Neural progenitor cell (in vitro differentiated cells): ENCODE measurements around the gene TMEM40. TPM values are rescaled to one million over a fixed set of nuclear protein-coding genes. Genes with fewer than 3 reads are reported as not detected.

Experiments used
- DNase-seq: peaks from one replicate; pipeline ENCODE4 v3.0.0-alpha.2; 2016; ENCODE audit warnings: low spot score
- H2AFZ ChIP-seq: fragments of 200-600 bp; sonication (generic); replicated peaks from 2 replicates; pipeline ENCODE4 v1.6.1; 2016; ENCODE audit warnings: antibody characterized with exemption
- H3F3A ChIP-seq: fragments of 200-600 bp; sonication (generic); 2 replicates; pipeline ENCODE4 v1.6.1; 2016; ENCODE audit warnings: antibody characterized with exemption, low read depth
- H3K27ac ChIP-seq: fragments of 200-600 bp; sonication (generic); 2 replicates; pipeline ENCODE4 v1.5.1; 2016; ENCODE audit warnings: mild to moderate bottlenecking
- H3K27me3 ChIP-seq: fragments of 200-600 bp; sonication (generic); 2 replicates; pipeline ENCODE4 v1.6.1; 2016; ENCODE audit warnings: mild to moderate bottlenecking, moderate library complexity
- H3K36me3 ChIP-seq: fragments of 200-600 bp; sonication (generic); 2 replicates; pipeline ENCODE4 v1.5.1; 2016
- H3K4me1 ChIP-seq: fragments of 200-600 bp; sonication (generic); 2 replicates; pipeline ENCODE4 v1.6.1; 2016; ENCODE audit warnings: mixed run types
- H3K4me2 ChIP-seq: fragments of 200-600 bp; sonication (generic); 2 replicates; pipeline ENCODE4 v1.6.1; 2016
- H3K4me3 ChIP-seq: fragments of 200-600 bp; sonication (generic); 2 replicates; pipeline ENCODE4 v1.5.1; 2016
- H3K79me2 ChIP-seq: fragments of 200-600 bp; sonication (generic); 2 replicates; pipeline ENCODE4 v1.6.1; 2016; ENCODE audit warnings: low read depth
- H3K9ac ChIP-seq: fragments of 200-600 bp; sonication (generic); 2 replicates; pipeline ENCODE4 v1.6.1; 2016
- H3K9me3 ChIP-seq: fragments of 200-600 bp; sonication (generic); 2 replicates; pipeline ENCODE4 v1.5.1; 2016; ENCODE audit warnings: low read depth
- H4K20me1 ChIP-seq: fragments of 200-600 bp; sonication (generic); 2 replicates; pipeline ENCODE4 v1.6.1; 2016; ENCODE audit warnings: low read depth
- H3K27ac Mint-ChIP-seq: 3 replicates; pipeline ENCODE4 v1.8.0; 2021; ENCODE audit warnings: mixed read lengths
- H3K27me3 Mint-ChIP-seq: 2 replicates; pipeline ENCODE4 v1.8.0; 2022; ENCODE audit warnings: low read depth, mild to moderate bottlenecking, inconsistent platforms, moderate library complexity, mixed read lengths; ENCODE audit not compliant: insufficient read depth
- H3K36me3 Mint-ChIP-seq: 3 replicates; pipeline ENCODE4 v1.8.0; 2021; ENCODE audit warnings: mixed read lengths
- H3K4me1 Mint-ChIP-seq: 3 replicates; pipeline ENCODE4 v1.8.0; 2021; ENCODE audit warnings: mixed read lengths
- H3K4me3 Mint-ChIP-seq: 3 replicates; pipeline ENCODE4 v1.8.0; 2021; ENCODE audit warnings: mild to moderate bottlenecking, moderate library complexity, mixed read lengths
- H3K9me3 Mint-ChIP-seq: 3 replicates; pipeline ENCODE4 v1.8.0; 2020; ENCODE audit warnings: mixed read lengths
- EZH2 ChIP-seq: fragments of 200-600 bp; sonication (generic); IDR thresholded peaks from 2 replicates; pipeline ENCODE4 v1.6.1; 2017; ENCODE audit warnings: antibody characterized with exemption, mild to moderate bottlenecking, moderate library complexity
- EZH2phosphoT487 ChIP-seq: fragments of 200-600 bp; sonication (generic); IDR thresholded peaks from 2 replicates; pipeline ENCODE4 v1.6.1; 2017; ENCODE audit warnings: antibody characterized with exemption
- total RNA-seq: library from RNA; depleted of rRNA; stranded (reverse); fragments of >200 nt; gene quantifications from 2 replicates; pipeline ENCODE4 v1.2.3, GENCODE V29; 2015; ENCODE audit warnings: low replicate concordance
- TF ChIP-seq, protein P1 (sequence below): fragments of 200-600 bp; sonication (generic); IDR thresholded peaks from 2 replicates; pipeline ENCODE4 v1.5.1; 2017; ENCODE audit warnings: antibody characterized with exemption, mild to moderate bottlenecking

Gene TMEM40
- total RNA-seq, 1 donor from 2014 or later, result not detected

DNA sequence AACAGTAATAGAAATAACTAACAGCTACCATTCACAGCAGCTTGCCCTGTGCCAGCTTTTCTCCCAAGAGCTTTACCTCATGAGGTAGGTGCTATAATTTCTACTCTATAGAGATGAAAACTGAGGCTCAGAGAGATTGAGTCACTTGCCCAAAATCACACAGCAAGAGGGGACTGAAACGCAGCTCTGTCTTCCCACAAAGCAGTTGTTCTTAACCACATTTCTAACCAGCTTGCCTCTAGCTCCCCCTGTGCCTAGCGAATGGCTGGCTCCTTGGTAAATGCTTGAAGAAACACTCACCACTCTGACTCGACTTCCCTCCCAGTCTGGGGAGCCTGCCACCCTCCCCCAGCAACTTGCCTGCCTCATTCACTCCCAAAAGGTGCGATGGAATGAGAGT is 15.6 kb upstream of the TMEM40 start:
- H3K27me3 ChIP-seq, result no peaks in the 10 kb centered on the region
- DNase-seq, result no peak
- Mint-ChIP-seq H3K27ac (no peak overlapping the region), H3K36me3 (no peaks in the 10 kb centered on the region), H3K9me3 (no peaks in the 10 kb centered on the region), H3K27me3 (peaks cover 12% of the 10 kb centered on the region), H3K4me1 (peaks cover 7% of the 10 kb centered on the region), H3K4me3 (no peak overlapping the region)
- no peak overlapping the region for H3K4me2 ChIP-seq
- no peaks in the 10 kb centered on the region for H3K79me2 ChIP-seq
- H3K9me3 ChIP-seq, result no peaks in the 10 kb centered on the region
- no peaks in the 10 kb centered on the region for H3F3A ChIP-seq
- H3K36me3 ChIP-seq, result no peaks in the 10 kb centered on the region
- TF ChIP-seq EZH2 (no peak), EZH2phosphoT487 (no peak)
- TF ChIP-seq, protein P1, sequence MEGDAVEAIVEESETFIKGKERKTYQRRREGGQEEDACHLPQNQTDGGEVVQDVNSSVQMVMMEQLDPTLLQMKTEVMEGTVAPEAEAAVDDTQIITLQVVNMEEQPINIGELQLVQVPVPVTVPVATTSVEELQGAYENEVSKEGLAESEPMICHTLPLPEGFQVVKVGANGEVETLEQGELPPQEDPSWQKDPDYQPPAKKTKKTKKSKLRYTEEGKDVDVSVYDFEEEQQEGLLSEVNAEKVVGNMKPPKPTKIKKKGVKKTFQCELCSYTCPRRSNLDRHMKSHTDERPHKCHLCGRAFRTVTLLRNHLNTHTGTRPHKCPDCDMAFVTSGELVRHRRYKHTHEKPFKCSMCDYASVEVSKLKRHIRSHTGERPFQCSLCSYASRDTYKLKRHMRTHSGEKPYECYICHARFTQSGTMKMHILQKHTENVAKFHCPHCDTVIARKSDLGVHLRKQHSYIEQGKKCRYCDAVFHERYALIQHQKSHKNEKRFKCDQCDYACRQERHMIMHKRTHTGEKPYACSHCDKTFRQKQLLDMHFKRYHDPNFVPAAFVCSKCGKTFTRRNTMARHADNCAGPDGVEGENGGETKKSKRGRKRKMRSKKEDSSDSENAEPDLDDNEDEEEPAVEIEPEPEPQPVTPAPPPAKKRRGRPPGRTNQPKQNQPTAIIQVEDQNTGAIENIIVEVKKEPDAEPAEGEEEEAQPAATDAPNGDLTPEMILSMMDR, result no peak
- no peak overlapping the region for H2AFZ ChIP-seq
- H3K4me3 ChIP-seq, result no peak overlapping the region
- H3K4me1 ChIP-seq, result no peaks in the 10 kb centered on the region
- no peak overlapping the region for H3K9ac ChIP-seq
- no peaks in the 10 kb centered on the region for H4K20me1 ChIP-seq
- no peak overlapping the region for H3K27ac ChIP-seq

DNA sequence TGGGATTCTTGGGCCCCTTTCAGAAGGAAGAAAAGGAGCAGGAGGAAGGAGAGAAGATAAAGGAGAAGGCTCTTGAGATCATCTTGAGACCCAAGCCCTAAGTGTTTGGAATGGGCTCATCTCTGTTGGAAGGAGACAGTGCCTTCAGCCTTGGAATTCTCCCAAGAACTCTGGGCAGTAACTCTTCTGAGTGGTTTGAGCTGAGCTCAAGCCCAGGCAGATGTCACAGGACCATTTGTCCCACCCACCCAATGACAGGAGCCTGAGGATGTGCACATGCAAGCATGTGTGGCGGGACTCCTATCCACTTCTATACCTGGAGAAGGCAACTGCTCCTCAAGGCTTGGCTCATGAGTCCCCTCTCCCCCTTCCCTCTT is 14.6 kb upstream of the TMEM40 start:
- H4K20me1 ChIP-seq, result no peaks in the 10 kb centered on the region
- H3K27ac ChIP-seq, result no peak overlapping the region
- no peak overlapping the region for H3K4me3 Mint-ChIP-seq
- no peaks in the 10 kb centered on the region for H3K27me3 ChIP-seq
- H3K36me3 Mint-ChIP-seq, result no peaks in the 10 kb centered on the region
- H3K27me3 Mint-ChIP-seq, result peaks cover 12% of the 10 kb centered on the region
- H3K9ac ChIP-seq, result no peak overlapping the region
- H3K9me3 ChIP-seq, result no peaks in the 10 kb centered on the region
- no peaks in the 10 kb centered on the region for H3K9me3 Mint-ChIP-seq
- H3K4me2 ChIP-seq, result no peak overlapping the region
- no peaks in the 10 kb centered on the region for H3F3A ChIP-seq
- no peaks in the 10 kb centered on the region for H3K79me2 ChIP-seq
- no peak for DNase-seq
- no peaks in the 10 kb centered on the region for H3K4me1 ChIP-seq
- H3K36me3 ChIP-seq, result no peaks in the 10 kb centered on the region
- H3K27ac Mint-ChIP-seq, result no peak overlapping the region
- H2AFZ ChIP-seq, result no peak overlapping the region
- H3K4me1 Mint-ChIP-seq, result peaks cover 7% of the 10 kb centered on the region
- H3K4me3 ChIP-seq, result no peak overlapping the region
- TF ChIP-seq, protein P1, result no peak
- TF ChIP-seq EZH2 (no peak), EZH2phosphoT487 (no peak)

DNA sequence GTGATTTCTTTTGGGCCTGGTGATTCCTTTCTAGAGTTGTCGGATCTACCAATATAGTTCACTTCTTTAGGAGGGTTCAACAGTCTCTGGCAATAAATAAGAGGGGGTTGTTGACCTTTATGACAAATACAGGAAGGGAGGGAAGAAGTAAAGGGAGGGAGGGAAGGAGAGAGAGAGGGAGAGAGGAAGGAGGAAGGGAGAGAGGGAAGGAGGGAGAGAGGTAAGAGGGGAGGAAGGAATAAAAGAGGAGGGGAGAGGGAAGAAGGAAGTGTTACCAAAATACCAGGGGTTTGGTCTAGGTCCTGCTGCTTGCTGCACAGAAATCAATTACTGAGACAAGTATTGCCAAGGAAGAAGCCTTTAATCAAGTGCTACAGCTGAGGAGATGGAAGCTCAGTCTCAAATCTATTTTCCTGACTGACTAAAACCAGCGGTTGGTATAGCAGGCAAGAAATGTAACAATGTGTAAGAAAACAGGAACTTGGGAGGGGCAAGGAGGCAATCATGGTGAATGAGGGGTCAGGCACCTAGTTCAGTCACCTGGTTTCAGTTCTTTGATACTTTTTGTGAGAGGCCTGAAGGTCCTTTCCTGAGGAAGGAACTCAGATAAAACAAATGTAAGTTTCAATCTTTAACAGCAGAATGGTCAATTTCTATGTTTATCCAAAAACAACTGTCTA is 14.1 kb upstream of the TMEM40 start:
- no peak for DNase-seq
- Mint-ChIP-seq H3K9me3 (no peaks in the 10 kb centered on the region), H3K27ac (no peak overlapping the region), H3K4me3 (no peak overlapping the region), H3K4me1 (peaks cover 7% of the 10 kb centered on the region), H3K27me3 (peaks cover 12% of the 10 kb centered on the region), H3K36me3 (no peaks in the 10 kb centered on the region)
- Histone ChIP-seq H3F3A (no peaks in the 10 kb centered on the region), H3K9ac (no peak overlapping the region), H3K4me3 (no peak overlapping the region), H2AFZ (no peak overlapping the region), H3K4me1 (no peaks in the 10 kb centered on the region), H3K27me3 (no peaks in the 10 kb centered on the region), H3K27ac (no peak overlapping the region), H3K36me3 (no peaks in the 10 kb centered on the region), H3K9me3 (no peaks in the 10 kb centered on the region), H3K79me2 (no peaks in the 10 kb centered on the region), H4K20me1 (no peaks in the 10 kb centered on the region), H3K4me2 (no peak overlapping the region)
- TF ChIP-seq EZH2 (no peak), EZH2phosphoT487 (no peak)
- TF ChIP-seq, protein P1, result no peak
